T-helper 2 cell treated with Interferon-gamma antibody and Interleukin-4, amounts not matched to agents 5 μg/mL and 100 μg/mL, for 36 hours (primary cell): ENCODE results near the gene UBL3.

ENCODE experiments used
- DNase-seq: peaks from one replicate; pipeline ENCODE4 v3.0.0; 2021; ENCODE audit warnings: low spot score
- H3K27ac Mint-ChIP-seq: one replicate; pipeline ENCODE4 v1.8.0; 2021; ENCODE audit warnings: mild to moderate bottlenecking, mixed read lengths
- H3K27me3 Mint-ChIP-seq: one replicate; pipeline ENCODE4 v1.8.0; 2021; ENCODE audit warnings: low read depth, mixed read lengths
- H3K36me3 Mint-ChIP-seq: one replicate; pipeline ENCODE4 v1.8.0; 2021; ENCODE audit warnings: low read depth, mixed read lengths
- H3K4me1 Mint-ChIP-seq: one replicate; pipeline ENCODE4 v1.8.0; 2021; ENCODE audit warnings: low read depth, mixed read lengths
- H3K4me3 Mint-ChIP-seq: one replicate; pipeline ENCODE4 v1.8.0; 2022; ENCODE audit warnings: mild to moderate bottlenecking, moderate library complexity, mixed read lengths
- H3K9me3 Mint-ChIP-seq: one replicate; pipeline ENCODE4 v1.8.0; 2021; ENCODE audit warnings: mixed read lengths

The UBL3 gene

DNA sequence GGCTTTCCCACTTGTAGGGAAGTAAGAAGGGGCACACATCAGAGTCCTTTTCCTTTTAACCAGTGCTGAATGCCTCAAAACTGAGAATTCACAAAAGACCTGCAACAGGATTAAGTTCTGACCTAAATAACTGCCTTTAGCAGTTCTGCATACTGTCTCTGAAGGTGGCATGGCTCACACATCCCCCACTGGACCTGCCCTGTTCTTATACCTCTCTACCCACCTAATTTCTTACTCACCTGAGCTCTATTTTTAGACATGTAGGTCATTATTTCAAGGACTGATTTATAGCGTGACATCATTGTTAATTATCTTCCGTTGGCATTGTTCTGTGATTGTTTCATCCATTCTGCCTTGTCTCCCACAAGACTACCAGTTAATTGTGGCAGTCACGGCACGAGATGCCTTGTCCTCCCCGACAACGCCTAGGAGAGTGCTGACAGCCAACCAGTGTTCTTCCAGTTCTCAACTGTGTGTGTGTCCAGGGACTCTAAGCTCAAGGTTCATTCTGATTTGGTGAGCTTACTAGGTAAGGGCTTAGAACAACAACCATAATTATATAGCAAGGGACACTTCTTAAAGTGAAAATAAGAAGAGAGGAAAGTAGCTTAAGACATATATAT is 27.1 kb upstream of the UBL3 start:
- H3K4me3 Mint-ChIP-seq: no peak overlapping the region
- no peaks in the 10 kb centered on the region for H3K4me1 Mint-ChIP-seq
- H3K9me3 Mint-ChIP-seq: no peaks in the 10 kb centered on the region
- no peaks in the 10 kb centered on the region for H3K36me3 Mint-ChIP-seq
- no peak for DNase-seq
- peaks cover 50% of the 10 kb centered on the region for H3K27me3 Mint-ChIP-seq
- no peak overlapping the region for H3K27ac Mint-ChIP-seq

GRCh38 chr13:29875646-29876045 is 25.2 kb upstream of the UBL3 start:
- Mint-ChIP-seq H3K27me3 (peaks cover 53% of the 10 kb centered on the region), H3K27ac (no peak overlapping the region), H3K36me3 (no peaks in the 10 kb centered on the region)

GRCh38 chr13:29868581-29868980 is 18.2 kb upstream of the UBL3 start:
- H3K4me3 Mint-ChIP-seq: no peak overlapping the region
- no peaks in the 10 kb centered on the region for H3K4me1 Mint-ChIP-seq
- H3K27ac Mint-ChIP-seq: no peak overlapping the region
- no peak for DNase-seq
- H3K9me3 Mint-ChIP-seq: no peaks in the 10 kb centered on the region
- peaks cover 35% of the 10 kb centered on the region for H3K27me3 Mint-ChIP-seq
- no peaks in the 10 kb centered on the region for H3K36me3 Mint-ChIP-seq

More at GRCh38 chr13:29875646-29876045, 25.2 kb upstream of the UBL3 start:
- Mint-ChIP-seq H3K4me3 (no peak overlapping the region), H3K9me3 (no peaks in the 10 kb centered on the region), H3K4me1 (no peaks in the 10 kb centered on the region)
- DNase-seq: no peak

- no peak overlapping the region for H3K27ac Mint-ChIP-seq
- H3K36me3 Mint-ChIP-seq: no peaks in the 10 kb centered on the region
- H3K4me3 Mint-ChIP-seq: no peak overlapping the region
- no peak for DNase-seq
- H3K4me1 Mint-ChIP-seq: no peaks in the 10 kb centered on the region
- peaks cover 6% of the 10 kb centered on the region for H3K9me3 Mint-ChIP-seq
- H3K27me3 Mint-ChIP-seq: peaks cover 20% of the 10 kb centered on the region
Observed at GRCh38 chr13:29865934-29866333, 15.5 kb upstream of the UBL3 start.

DNA sequence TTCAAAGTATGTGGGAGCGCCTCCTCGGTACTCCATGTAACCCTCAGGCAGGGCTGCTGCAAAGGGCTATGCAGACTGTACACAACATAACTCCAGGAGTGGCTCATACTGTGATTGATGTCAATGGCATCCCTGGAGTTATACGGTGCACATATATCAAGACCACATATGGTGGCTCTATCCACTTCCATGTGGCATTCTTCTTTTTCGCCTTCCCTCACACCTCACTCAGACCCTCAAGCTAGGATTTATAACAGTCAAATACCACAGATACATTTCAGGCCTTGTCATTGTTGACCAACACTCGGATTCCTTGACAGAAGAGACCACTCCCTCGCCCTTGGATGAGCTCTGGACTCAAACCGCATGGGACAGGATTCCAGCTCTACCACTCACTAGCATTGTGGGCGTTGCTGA is 11.3 kb upstream of the UBL3 start:
- H3K27ac Mint-ChIP-seq: no peak overlapping the region
- no peak for DNase-seq
- peaks cover 11% of the 10 kb centered on the region for H3K4me1 Mint-ChIP-seq
- peaks cover 6% of the 10 kb centered on the region for H3K27me3 Mint-ChIP-seq
- H3K4me3 Mint-ChIP-seq: no peak overlapping the region
- H3K9me3 Mint-ChIP-seq: peaks cover 6% of the 10 kb centered on the region
- no peaks in the 10 kb centered on the region for H3K36me3 Mint-ChIP-seq

GRCh38 chr13:29859971-29860370 is 9.6 kb upstream of the UBL3 start:
- no peak overlapping the region for H3K4me3 Mint-ChIP-seq
- no peaks in the 10 kb centered on the region for H3K27me3 Mint-ChIP-seq
- no peaks in the 10 kb centered on the region for H3K36me3 Mint-ChIP-seq
- H3K9me3 Mint-ChIP-seq: peaks cover 6% of the 10 kb centered on the region
- H3K4me1 Mint-ChIP-seq: peaks cover 18% of the 10 kb centered on the region
- H3K27ac Mint-ChIP-seq: no peak overlapping the region
- no peak for DNase-seq

DNA sequence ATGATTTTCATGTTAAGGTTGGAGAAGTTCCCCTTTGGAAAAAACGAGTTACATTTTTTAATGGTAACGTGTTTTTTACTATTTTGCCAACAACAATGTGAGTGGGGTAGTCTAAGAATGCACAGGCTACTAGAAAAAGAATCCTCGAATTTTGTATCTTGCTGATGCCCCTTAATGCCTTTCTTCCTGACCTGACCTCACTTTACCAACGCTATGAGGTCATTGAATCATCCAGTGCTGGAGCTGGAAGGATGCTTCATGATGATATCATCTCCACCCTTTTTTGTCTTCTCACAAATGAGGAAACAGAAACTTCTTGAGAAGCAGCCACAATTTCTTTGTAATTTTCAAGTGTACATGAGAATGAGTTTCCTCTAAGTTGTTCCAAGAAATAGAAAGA is 8.2 kb upstream of the UBL3 start:
- Mint-ChIP-seq H3K9me3 (peaks cover 6% of the 10 kb centered on the region), H3K36me3 (no peaks in the 10 kb centered on the region), H3K27ac (no peak overlapping the region), H3K4me3 (no peak overlapping the region), H3K27me3 (no peaks in the 10 kb centered on the region), H3K4me1 (peaks cover 21% of the 10 kb centered on the region)
- DNase-seq: no peak

- Mint-ChIP-seq H3K27ac (no peak overlapping the region), H3K36me3 (no peaks in the 10 kb centered on the region), H3K4me1 (peaks cover 21% of the 10 kb centered on the region), H3K27me3 (no peaks in the 10 kb centered on the region), H3K9me3 (peaks cover 6% of the 10 kb centered on the region), H3K4me3 (no peak overlapping the region)
- DNase-seq: no peak
Observed at GRCh38 chr13:29858231-29858630, 7.8 kb upstream of the UBL3 start.

DNA sequence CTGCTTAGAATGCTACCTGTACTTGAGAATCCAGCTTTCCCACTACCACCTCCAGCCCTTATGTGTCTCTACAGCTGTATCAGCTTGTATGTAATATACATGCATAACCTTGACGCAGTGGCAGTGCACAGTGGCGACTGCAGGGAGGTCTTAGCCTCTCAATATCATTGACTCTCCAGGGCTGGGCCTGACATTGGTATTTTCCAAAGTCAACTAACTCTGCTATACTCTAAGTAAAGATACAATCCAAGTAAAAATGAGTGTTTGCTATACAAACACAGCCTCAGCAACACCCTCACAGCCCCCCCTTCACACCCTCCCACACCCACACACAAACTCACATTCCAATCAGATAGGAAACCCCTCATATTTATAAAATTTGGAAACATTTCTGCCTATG is 6.7 kb upstream of the UBL3 start:
- Mint-ChIP-seq H3K36me3 (no peaks in the 10 kb centered on the region), H3K27me3 (no peaks in the 10 kb centered on the region), H3K27ac (no peak overlapping the region), H3K9me3 (peaks cover 6% of the 10 kb centered on the region), H3K4me3 (no peak overlapping the region), H3K4me1 (peaks cover 25% of the 10 kb centered on the region)
- no peak for DNase-seq

GRCh38 chr13:29856426-29856825 is 6.0 kb upstream of the UBL3 start:
- no peaks in the 10 kb centered on the region for H3K27me3 Mint-ChIP-seq
- H3K4me1 Mint-ChIP-seq: peaks cover 25% of the 10 kb centered on the region
- H3K27ac Mint-ChIP-seq: no peak overlapping the region
- H3K36me3 Mint-ChIP-seq: no peaks in the 10 kb centered on the region
- H3K9me3 Mint-ChIP-seq: peaks cover 4% of the 10 kb centered on the region
- H3K4me3 Mint-ChIP-seq: no peak overlapping the region
- DNase-seq: no peak

GRCh38 chr13:29855784-29856183 is 5.4 kb upstream of the UBL3 start:
- H3K27ac Mint-ChIP-seq: peak overlapping the region; percentile 4
- H3K9me3 Mint-ChIP-seq: no peaks in the 10 kb centered on the region
- H3K4me1 Mint-ChIP-seq: peaks cover 28% of the 10 kb centered on the region
- H3K27me3 Mint-ChIP-seq: no peaks in the 10 kb centered on the region
- H3K4me3 Mint-ChIP-seq: no peak overlapping the region
- no peak for DNase-seq
- no peaks in the 10 kb centered on the region for H3K36me3 Mint-ChIP-seq

- Mint-ChIP-seq H3K36me3 (no peaks in the 10 kb centered on the region), H3K27me3 (no peaks in the 10 kb centered on the region), H3K4me1 (peaks cover 28% of the 10 kb centered on the region), H3K9me3 (no peaks in the 10 kb centered on the region), H3K27ac (no peak overlapping the region), H3K4me3 (no peak overlapping the region)
- DNase-seq: no peak
Observed at GRCh38 chr13:29855009-29855408, 4.6 kb upstream of the UBL3 start.

GRCh38 chr13:29853131-29853530 is 2.7 kb upstream of the UBL3 start:
- Mint-ChIP-seq H3K4me3 (no peak overlapping the region), H3K4me1 (peaks cover 22% of the 10 kb centered on the region), H3K27me3 (no peaks in the 10 kb centered on the region), H3K27ac (no peak overlapping the region), H3K36me3 (peaks cover 1% of the 10 kb centered on the region), H3K9me3 (no peaks in the 10 kb centered on the region)
- no peak for DNase-seq

DNA sequence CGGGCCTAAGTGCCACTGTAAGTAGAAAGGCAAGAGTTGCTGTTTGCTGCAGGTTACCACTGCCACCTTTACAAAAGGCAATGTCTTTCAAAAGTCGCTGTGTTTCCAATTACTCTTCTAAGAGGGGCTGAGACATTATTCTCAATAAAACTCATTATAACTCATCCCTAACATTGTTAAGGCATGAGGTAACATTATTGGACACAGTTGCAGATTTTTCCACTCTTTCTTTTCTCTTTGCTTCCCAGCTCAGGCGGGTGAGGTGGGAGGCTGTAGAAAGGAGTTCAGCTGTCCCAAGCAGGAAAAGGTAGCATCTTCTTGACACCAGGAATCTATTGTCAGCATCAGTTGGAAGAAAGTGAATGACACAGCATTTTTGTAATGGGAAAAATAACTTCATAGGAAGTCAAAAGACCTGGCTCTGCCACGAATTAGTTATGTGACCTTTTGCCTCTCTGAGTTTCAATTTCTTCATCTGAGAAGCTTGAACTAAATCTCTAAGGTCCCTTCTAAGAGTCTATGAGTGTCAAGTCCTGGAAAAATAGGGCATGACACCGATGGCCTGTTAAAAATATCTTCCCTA is 2.1 kb upstream of the UBL3 start:
- Mint-ChIP-seq H3K4me1 (peaks cover 25% of the 10 kb centered on the region), H3K36me3 (peaks cover 4% of the 10 kb centered on the region), H3K27me3 (no peaks in the 10 kb centered on the region), H3K27ac (no peak overlapping the region), H3K9me3 (no peaks in the 10 kb centered on the region), H3K4me3 (no peak overlapping the region)
- DNase-seq: no peak

GRCh38 chr13:29849731-29850212 is 645 bp downstream of the UBL3 start:
- H3K27ac Mint-ChIP-seq: peak overlapping the region; percentile 89
- no peaks in the 10 kb centered on the region for H3K9me3 Mint-ChIP-seq
- DNase-seq: peak; percentile 38
- H3K4me3 Mint-ChIP-seq: peak overlapping the region; percentile 89
- peaks cover 8% of the 10 kb centered on the region for H3K36me3 Mint-ChIP-seq
- H3K27me3 Mint-ChIP-seq: no peaks in the 10 kb centered on the region
- peaks cover 25% of the 10 kb centered on the region for H3K4me1 Mint-ChIP-seq
